HepG2 (cell line): ENCODE measurements around the gene DDAH1. TPM values are rescaled to one million over a fixed set of nuclear protein-coding genes. Genes with fewer than 3 reads are reported as not detected.
A peak's percentile ranks its signal among the peaks of the same experiment; 100 is the strongest.

Source experiments
- NKX3-1 ChIP-seq: sonication (generic); formaldehyde crosslinking; IDR thresholded peaks from 2 replicates; pipeline ENCODE4 v1.5.0; 2020; ENCODE audit warnings: missing genetic modification reagents
- SRY ChIP-seq: sonication (generic); formaldehyde crosslinking; IDR thresholded peaks from 2 replicates; pipeline ENCODE4 v1.8.0; 2022; ENCODE audit warnings: mild to moderate bottlenecking, missing genetic modification reagents
- STAT5B ChIP-seq: sonication (generic); formaldehyde crosslinking; IDR thresholded peaks from 2 replicates; pipeline ENCODE4 v1.4.0; 2020; ENCODE audit warnings: missing genetic modification reagents
- ZNF3 ChIP-seq: IDR thresholded peaks from 2 replicates; pipeline ENCODE4 v1.7.0; 2017; ENCODE audit warnings: inconsistent platforms
- polyA plus RNA-seq, 8 experiments: library from polyadenylated mRNA; depleted of rRNA in 3 of 8; stranded (reverse) in 7 of 8; unstranded in 1 of 8; fragments of >200 nt; fragmentation: Illumina TruSeq in 4 of 8; extraction: Trizol in 4 of 8; gene quantifications; 2 replicates each; pipeline versions ENCODE4 v1.2.1 to v1.2.3, GENCODE V29; 2011 to 2016; ENCODE audit warnings: low read depth in 4 of 8, missing spikeins in 1 of 8, mixed read lengths in 1 of 8; ENCODE audit not compliant: insufficient read depth in 1 of 8
- total RNA-seq, 5 experiments: library from RNA; depleted of rRNA; stranded (reverse); fragments of >200 nt; fragmentation: Illumina TruSeq; extraction: Trizol; gene quantifications; 2 replicates each; pipeline ENCODE4 v1.2.3, GENCODE V29; 2016; ENCODE audit warnings: low read depth in 1 of 5
- TF ChIP-seq, protein P1 (sequence below): sonication (generic); formaldehyde crosslinking; IDR thresholded peaks from 2 replicates; pipeline ENCODE4 v1.4.0; 2020; ENCODE audit warnings: missing genetic modification reagents, borderline replicate concordance
- TF ChIP-seq, protein P2 (sequence below): IDR thresholded peaks from 2 replicates; pipeline ENCODE4 v1.6.1; 2016; ENCODE audit warnings: missing genetic modification reagents, missing compliant biosample characterization
- TF ChIP-seq, protein P3 (sequence below): sonication (generic); formaldehyde crosslinking; IDR thresholded peaks from 2 replicates; pipeline ENCODE4 v1.5.1; 2020; ENCODE audit warnings: missing genetic modification reagents, mild to moderate bottlenecking, borderline replicate concordance

Gene DDAH1
- total and polyA plus RNA-seq, 2 of the 13 experiments (the other 11 are each of a cell fraction or from before 2014, with no cell fraction given), result 39.7 to 64.4 TPM

DNA sequence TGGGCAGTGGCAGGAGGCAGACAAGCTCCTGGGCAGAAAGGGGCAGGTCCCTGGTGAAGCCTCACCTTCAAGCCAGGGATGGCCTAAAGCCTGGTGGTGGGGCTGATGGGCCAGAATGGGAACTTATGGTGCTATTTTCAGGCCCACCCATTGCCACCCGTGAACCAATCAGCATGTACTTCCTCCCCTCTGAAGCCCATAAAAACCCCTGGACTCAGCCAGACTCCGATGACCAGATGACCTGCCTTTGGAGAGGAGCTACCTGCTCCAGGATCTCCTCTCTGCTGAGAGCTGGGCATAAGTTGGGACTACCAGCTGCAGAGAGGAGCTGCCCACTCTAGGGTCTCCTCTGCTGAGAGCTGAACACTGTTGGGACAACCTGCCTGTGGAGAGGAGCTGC lies 180.8 kb downstream of the DDAH1 start (continued):
- no peak for TF ChIP-seq SRY
- no peak for TF ChIP-seq STAT5B (CRISPR knock-in tag)
- TF ChIP-seq, protein P1, sequence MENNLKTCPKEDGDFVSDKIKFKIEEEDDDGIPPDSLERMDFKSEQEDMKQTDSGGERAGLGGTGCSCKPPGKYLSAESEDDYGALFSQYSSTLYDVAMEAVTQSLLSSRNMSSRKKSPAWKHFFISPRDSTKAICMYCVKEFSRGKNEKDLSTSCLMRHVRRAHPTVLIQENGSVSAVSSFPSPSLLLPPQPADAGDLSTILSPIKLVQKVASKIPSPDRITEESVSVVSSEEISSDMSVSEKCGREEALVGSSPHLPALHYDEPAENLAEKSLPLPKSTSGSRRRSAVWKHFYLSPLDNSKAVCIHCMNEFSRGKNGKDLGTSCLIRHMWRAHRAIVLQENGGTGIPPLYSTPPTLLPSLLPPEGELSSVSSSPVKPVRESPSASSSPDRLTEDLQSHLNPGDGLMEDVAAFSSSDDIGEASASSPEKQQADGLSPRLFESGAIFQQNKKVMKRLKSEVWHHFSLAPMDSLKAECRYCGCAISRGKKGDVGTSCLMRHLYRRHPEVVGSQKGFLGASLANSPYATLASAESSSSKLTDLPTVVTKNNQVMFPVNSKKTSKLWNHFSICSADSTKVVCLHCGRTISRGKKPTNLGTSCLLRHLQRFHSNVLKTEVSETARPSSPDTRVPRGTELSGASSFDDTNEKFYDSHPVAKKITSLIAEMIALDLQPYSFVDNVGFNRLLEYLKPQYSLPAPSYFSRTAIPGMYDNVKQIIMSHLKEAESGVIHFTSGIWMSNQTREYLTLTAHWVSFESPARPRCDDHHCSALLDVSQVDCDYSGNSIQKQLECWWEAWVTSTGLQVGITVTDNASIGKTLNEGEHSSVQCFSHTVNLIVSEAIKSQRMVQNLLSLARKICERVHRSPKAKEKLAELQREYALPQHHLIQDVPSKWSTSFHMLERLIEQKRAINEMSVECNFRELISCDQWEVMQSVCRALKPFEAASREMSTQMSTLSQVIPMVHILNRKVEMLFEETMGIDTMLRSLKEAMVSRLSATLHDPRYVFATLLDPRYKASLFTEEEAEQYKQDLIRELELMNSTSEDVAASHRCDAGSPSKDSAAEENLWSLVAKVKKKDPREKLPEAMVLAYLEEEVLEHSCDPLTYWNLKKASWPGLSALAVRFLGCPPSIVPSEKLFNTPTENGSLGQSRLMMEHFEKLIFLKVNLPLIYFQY, result no peak
- no peak for TF ChIP-seq ZNF3 (CRISPR knock-in tag)
- TF ChIP-seq NKX3-1 (CRISPR knock-in tag), result no peak
- TF ChIP-seq, protein P2, sequence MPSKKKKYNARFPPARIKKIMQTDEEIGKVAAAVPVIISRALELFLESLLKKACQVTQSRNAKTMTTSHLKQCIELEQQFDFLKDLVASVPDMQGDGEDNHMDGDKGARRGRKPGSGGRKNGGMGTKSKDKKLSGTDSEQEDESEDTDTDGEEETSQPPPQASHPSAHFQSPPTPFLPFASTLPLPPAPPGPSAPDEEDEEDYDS (CRISPR knock-in tag), result peak; percentile 89
- TF ChIP-seq, protein P3, sequence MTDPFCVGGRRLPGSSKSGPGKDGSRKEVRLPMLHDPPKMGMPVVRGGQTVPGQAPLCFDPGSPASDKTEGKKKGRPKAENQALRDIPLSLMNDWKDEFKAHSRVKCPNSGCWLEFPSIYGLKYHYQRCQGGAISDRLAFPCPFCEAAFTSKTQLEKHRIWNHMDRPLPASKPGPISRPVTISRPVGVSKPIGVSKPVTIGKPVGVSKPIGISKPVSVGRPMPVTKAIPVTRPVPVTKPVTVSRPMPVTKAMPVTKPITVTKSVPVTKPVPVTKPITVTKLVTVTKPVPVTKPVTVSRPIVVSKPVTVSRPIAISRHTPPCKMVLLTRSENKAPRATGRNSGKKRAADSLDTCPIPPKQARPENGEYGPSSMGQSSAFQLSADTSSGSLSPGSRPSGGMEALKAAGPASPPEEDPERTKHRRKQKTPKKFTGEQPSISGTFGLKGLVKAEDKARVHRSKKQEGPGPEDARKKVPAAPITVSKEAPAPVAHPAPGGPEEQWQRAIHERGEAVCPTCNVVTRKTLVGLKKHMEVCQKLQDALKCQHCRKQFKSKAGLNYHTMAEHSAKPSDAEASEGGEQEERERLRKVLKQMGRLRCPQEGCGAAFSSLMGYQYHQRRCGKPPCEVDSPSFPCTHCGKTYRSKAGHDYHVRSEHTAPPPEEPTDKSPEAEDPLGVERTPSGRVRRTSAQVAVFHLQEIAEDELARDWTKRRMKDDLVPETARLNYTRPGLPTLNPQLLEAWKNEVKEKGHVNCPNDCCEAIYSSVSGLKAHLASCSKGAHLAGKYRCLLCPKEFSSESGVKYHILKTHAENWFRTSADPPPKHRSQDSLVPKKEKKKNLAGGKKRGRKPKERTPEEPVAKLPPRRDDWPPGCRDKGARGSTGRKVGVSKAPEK (CRISPR knock-in tag), result no peak
